Measurements from ENCODE around the gene C2CD2. TPM values are rescaled to one million over a fixed set of nuclear protein-coding genes. Genes with fewer than 3 reads are reported as not detected.

The C2CD2 gene
- total and polyA plus RNA-seq, 2 of the 8 experiments (the other 6 are each of a cell fraction or from before 2014, with no cell fraction given) = 10.4 to 13.0 TPM

- WGBS, 2 experiments (ENCODE audit: extremely low coverage in 1 of 2, insufficient coverage in 1 of 2, insufficient read length in 1 of 2, insufficient replicate concordance in 2 of 2, low coverage in 1 of 2, low lambda C conversion rate in 2 of 2, missing lambda C conversion rate in 1 of 2) = 90% methylated on average over 15 of the region's 15 CpGs; no CpG with 5 or more reads in 1 of the 2 experiments
- Histone ChIP-seq H3K18ac (ENCODE audit: extremely low read depth, low read length) (no peak overlapping the region), H4K8ac (ENCODE audit: extremely low read depth, insufficient read depth, low read length) (no peak overlapping the region), H2BK20ac (ENCODE audit: low read length) (no peak overlapping the region), H4K20me1 (replicated peaks in 1 of 2; ENCODE audit: control insufficient read depth in 1 of 2, insufficient read depth in 2 of 2, low read length in 2 of 2) (peaks cover 0 to 3% of the 10 kb centered on the region in 2 experiments), H3K4me2 (ENCODE audit: insufficient read depth in 1 of 2, low read depth in 2 of 2, low read length in 2 of 2) (no peak overlapping the region), H4K91ac (replicated peaks; ENCODE audit: insufficient read length, low read length) (no peak overlapping the region), H4K5ac (ENCODE audit: insufficient read length, low read depth, low read length) (no peak overlapping the region), H3K27me3 (replicated peaks in 1 of 4; ENCODE audit: control insufficient read depth in 3 of 4, extremely low read depth in 1 of 4, insufficient read depth in 3 of 4, low read length in 3 of 4) (no peaks in the 10 kb centered on the region), H3K4me3 (ENCODE audit: extremely low read depth in 1 of 4, insufficient read depth in 2 of 4, low read depth in 3 of 4, low read length in 4 of 4) (no peak overlapping the region), H2BK12ac (ENCODE audit: low read depth, low read length) (no peak overlapping the region), H3K4me1 (replicated peaks in 1 of 4; ENCODE audit: control insufficient read depth in 3 of 4, insufficient read depth in 4 of 4, low read length in 3 of 4) (peaks cover 0 to 3% (median 0%) of the 10 kb centered on the region in 4 experiments; a peak in 1 of 7 replicates), H2BK120ac (replicated peaks; ENCODE audit: low read depth, low read length) (no peak overlapping the region), H3K14ac (ENCODE audit: insufficient read length) (no peak overlapping the region), H2BK5ac (ENCODE audit: low read depth, low read length) (no peak overlapping the region), H3K79me1 (ENCODE audit: low read depth, low read length) (no peaks in the 10 kb centered on the region; the same call in 1 of the 2 replicates), H2AK5ac (ENCODE audit: low read depth, low read length) (no peak overlapping the region), H3K9me3 (ENCODE audit: insufficient read depth in 2 of 2, low read depth in 1 of 2, low read length in 1 of 2) (no peaks in the 10 kb centered on the region), H3K27ac (ENCODE audit: low read depth, low read length) (no peak overlapping the region), H3K36me3 (ENCODE audit: control insufficient read depth in 2 of 4, insufficient read depth in 4 of 4, low read length in 3 of 4) (peaks cover 0 to 3% (median 0%) of the 10 kb centered on the region in 4 experiments; a peak in 2 of 8 replicates), H3K23ac (ENCODE audit: insufficient read length) (no peak overlapping the region), H3K9ac (replicated peaks in 1 of 4; ENCODE audit: extremely low read depth in 1 of 4, low read depth in 3 of 4, low read length in 3 of 4) (no peak overlapping the region), H3K56ac (replicated peaks; ENCODE audit: insufficient read length, low read depth, low read length) (no peak overlapping the region), H3K4ac (replicated peaks; ENCODE audit: insufficient read length, low read depth, low read length) (no peak overlapping the region), H2BK15ac (ENCODE audit: low read length) (no peak overlapping the region), H3K79me2 (ENCODE audit: control insufficient read depth in 1 of 2, insufficient read depth in 2 of 2, low read length in 2 of 2) (no peaks in the 10 kb centered on the region), H2AFZ (ENCODE audit: low read length) (no peak overlapping the region), H3K23me2 (ENCODE audit: low read depth, low read length) (no peaks in the 10 kb centered on the region)
- no peak for TF ChIP-seq POLR2AphosphoS5 (IDR thresholded peaks at IDR 0.05; ENCODE audit: low read depth, low read length)
- no peak for TF ChIP-seq HDAC6 (IDR thresholded peaks at IDR 0.05; ENCODE audit: low read depth, low read length)
- no peak for TF ChIP-seq ATF3 (IDR thresholded peaks at IDR 0.05; ENCODE audit: insufficient read depth, low read depth, low read length)
- ChIA-PET CTCF (ENCODE audit: partially characterized antibody) (interaction anchor here (0.6 to 1.6 kb wide), 8 partner anchors 13 to 566 kb away, joined by 3 to 5 read pairs (median 3); no protein-coding TSS in a partner anchor), POLR2A (ENCODE audit: partially characterized antibody) (interaction anchor here (0.6 to 0.7 kb wide), 2 partner anchors 84 to 381 kb away, joined by 3 read pairs; no protein-coding TSS in a partner anchor)
- DNase-seq (ENCODE audit: low read depth in 1 of 2, low spot score in 2 of 2) = no peak
- FAIRE-seq = no peak
Measured at GRCh38 chr21:41848958-41849580, 104.7 kb downstream of the C2CD2 start.
